GM19372 (cell line): ENCODE measurements around the gene TMF1.

Experiments used
- ATAC-seq: cut with Tn5 transposase; IDR thresholded peaks from one replicate; pipeline ENCODE4 v1.9.1; 2021; ENCODE audit warnings: mild to moderate bottlenecking, low read depth, moderate library complexity; ENCODE audit not compliant: unreplicated experiment

The TMF1 gene, protein sequence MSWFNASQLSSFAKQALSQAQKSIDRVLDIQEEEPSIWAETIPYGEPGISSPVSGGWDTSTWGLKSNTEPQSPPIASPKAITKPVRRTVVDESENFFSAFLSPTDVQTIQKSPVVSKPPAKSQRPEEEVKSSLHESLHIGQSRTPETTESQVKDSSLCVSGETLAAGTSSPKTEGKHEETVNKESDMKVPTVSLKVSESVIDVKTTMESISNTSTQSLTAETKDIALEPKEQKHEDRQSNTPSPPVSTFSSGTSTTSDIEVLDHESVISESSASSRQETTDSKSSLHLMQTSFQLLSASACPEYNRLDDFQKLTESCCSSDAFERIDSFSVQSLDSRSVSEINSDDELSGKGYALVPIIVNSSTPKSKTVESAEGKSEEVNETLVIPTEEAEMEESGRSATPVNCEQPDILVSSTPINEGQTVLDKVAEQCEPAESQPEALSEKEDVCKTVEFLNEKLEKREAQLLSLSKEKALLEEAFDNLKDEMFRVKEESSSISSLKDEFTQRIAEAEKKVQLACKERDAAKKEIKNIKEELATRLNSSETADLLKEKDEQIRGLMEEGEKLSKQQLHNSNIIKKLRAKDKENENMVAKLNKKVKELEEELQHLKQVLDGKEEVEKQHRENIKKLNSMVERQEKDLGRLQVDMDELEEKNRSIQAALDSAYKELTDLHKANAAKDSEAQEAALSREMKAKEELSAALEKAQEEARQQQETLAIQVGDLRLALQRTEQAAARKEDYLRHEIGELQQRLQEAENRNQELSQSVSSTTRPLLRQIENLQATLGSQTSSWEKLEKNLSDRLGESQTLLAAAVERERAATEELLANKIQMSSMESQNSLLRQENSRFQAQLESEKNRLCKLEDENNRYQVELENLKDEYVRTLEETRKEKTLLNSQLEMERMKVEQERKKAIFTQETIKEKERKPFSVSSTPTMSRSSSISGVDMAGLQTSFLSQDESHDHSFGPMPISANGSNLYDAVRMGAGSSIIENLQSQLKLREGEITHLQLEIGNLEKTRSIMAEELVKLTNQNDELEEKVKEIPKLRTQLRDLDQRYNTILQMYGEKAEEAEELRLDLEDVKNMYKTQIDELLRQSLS

DNA sequence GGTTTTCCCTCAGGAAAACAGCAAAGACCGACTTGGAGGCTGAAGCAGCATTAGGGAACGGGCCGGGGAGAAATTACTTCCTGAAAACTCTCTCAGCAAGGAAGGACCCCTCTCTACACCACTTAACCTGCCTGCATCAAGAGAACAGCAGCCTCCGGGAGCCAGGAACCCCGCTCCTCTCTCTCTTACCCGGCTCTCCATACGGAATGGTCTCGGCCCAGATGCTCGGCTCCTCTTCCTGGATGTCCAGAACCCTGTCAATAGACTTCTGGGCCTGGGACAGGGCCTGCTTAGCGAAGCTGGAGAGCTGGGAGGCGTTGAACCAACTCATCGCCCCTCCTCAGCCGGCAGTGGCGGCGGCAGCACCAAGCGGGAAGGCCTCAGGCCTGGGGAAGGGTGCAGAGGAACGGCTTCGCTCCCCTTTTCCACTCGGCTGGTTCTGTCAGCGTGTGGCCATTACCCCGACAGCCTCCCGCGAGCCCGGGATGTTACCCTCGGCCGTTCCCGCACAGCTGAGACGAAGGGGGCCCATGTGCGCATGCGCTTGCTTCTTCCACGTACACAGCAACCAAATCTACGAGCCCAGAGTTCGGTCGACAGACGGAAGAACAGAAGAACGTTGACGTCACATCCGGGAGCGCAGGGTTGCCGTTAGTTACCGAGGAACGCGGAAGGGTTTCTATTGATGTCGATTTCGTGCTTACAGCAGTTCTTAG, at the start of gene TMF1:
Gene TMF1, minus strand, starts transcription at position 578 of the 716 bp plus-strand sequence. Its CDS starts 247 bp downstream, at position 331.
- peak; percentile 94 for ATAC-seq

DNA sequence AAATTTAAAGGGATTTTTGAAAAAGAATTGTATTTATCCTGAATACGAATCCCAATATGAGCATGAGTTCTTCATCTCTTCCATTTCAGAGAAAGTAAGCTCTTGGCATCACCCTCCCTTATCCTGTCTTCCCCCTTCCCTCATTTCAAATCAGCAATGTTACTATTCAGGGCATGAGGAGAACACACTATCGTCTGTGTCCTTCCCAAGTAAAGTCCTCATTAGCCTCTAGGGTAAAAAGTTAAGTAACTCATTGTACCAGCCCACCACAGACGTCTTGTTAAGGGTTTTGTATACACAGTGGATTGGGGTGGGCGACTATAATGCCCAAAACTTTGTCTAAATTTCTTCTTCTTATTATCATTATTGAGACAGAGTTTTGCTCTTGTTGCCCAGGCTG, 47.4 kb upstream of the TMF1 start:
- no peak for ATAC-seq

DNA sequence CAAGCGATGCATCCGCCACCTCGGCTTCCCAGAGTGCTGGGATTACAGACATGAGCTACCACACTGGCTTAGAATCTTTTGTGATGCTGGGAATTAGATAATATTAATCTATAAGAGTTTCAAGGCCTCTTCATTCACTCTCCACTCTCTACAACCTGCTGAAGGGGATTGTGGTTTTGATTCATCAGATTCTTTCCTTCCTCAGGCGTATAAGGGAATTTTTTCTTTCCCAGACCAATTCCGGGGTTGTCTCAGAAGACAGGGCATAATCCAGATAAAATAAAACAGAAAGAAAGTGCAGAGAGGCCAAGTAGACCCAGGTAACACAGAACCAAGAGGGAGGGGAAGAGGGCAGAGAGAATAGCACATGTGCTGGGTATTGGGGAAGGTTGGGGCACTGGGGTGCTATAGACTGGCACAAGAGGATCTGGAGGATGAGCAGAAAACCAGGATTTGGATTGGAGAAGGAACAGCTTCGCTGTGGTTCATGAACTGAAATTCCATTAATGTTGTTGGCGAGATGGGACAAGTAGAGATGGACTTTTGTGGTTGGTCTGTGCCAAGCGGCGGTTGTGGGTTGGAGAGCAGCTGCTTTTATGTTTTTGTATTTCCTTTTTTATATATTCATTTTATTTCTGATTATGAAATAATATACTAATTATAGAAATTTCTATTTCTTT, 45.4 kb upstream of the TMF1 start:
- ATAC-seq: no peak

- ATAC-seq: no peak
Measured at GRCh38 chr3:69096299-69096698, 44.2 kb upstream of the TMF1 start.

DNA sequence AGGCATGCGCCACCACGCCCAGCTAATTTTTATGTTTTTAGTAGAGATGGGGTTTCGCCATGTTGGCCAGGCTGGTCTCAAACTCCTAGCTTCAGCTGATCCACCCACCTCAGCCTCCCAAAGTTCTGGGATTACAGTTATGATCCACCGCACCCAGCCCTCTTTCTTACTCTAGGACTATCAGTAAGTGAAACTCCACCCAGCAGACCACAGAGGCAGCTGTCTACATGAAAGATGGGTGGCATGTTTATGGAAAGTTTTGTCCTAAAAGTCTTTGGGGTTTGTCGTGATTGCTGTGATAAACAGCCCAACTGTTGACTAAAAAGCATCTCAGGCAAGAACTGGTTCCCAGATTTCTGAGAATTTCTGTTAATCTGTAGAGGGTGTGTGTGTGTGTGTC, 43.5 kb upstream of the TMF1 start:
- ATAC-seq: no peak

DNA sequence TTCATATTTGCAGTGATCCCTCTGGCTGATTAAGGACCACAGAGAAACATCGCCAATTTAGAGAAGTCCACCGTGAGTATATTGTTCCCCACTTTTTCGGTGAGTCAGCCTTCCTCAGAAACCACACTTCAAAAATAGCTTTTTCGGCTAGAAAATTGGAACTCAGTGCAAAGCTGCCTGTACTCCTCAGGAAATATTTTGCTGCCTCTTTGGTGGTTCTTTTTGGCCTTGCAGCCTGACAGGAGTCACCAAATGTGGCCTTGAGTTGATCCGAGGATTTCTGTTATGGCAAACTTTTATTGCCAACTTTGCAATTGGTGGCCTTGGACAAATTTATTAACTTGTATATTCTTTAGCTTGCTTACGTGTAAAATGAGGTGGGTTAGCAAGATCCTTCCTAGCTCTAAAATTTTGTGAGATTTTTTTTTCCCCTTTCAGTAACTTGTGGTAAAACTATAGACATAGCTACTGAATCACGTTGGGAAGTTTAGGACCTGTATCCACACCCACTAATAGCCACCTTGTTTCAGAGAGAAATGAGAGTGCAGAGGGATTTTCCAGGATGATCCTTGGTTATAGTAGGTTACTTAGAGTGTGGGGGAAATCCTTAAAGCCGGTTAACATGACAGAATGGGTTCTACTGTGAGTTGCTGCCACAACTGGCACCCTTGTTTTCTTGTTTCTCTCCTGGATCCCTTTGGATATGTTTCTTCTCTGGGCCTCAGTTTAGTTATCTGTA, 42.5 kb upstream of the TMF1 start:
- no peak for ATAC-seq

- ATAC-seq: peak; percentile 57
Measured at GRCh38 chr3:69092030-69092516, 39.9 kb upstream of the TMF1 start.

- ATAC-seq: no peak
Measured at GRCh38 chr3:69091389-69092029, 39.4 kb upstream of the TMF1 start.

GRCh38 chr3:69090021-69090420, 37.9 kb upstream of the TMF1 start:
- ATAC-seq: no peak

GRCh38 chr3:69088063-69088462, 35.9 kb upstream of the TMF1 start:
- no peak for ATAC-seq

- ATAC-seq: no peak
Measured at GRCh38 chr3:69087030-69087791, 35.1 kb upstream of the TMF1 start.

- no peak for ATAC-seq
Measured at GRCh38 chr3:69085833-69086722, 33.9 kb upstream of the TMF1 start.

GRCh38 chr3:69085168-69085832, 33.2 kb upstream of the TMF1 start:
- ATAC-seq: peak; percentile 1

DNA sequence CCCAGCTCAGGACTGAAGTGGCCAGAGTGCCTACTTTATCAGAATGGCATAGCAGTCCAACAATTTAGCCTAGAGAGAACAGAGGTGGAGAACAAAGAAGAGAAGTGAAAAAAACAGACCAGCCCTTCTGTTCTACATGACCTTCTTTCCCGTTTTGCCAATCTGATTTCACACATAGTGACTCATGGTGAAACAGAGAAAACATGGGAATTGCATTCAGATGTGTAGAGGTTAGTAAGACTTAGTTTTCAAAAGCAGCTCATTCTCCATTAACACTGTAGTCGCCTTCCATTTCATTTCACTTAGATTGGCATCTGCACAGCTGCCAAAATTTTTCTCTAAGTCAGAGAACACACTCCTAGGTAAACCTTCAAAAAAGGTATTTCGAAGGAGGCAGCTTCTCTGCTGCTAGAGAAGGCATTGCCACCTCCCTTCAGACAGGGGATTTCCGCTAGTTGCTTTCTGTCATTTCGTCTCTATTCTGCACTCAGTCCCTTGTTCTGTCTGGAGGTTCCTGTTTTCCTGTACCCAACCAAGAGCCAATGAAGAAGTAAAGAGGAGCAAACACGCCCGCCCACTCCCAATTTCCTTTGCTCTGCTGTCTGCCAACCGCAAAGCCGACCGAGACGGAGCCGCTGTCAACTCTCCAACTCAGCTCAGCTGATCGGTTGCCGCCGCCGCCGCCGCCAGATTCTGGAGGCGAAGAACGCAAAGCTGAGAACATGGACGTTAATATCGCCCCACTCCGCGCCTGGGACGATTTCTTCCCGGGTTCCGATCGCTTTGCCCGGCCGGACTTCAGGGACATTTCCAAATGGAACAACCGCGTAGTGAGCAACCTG, 32.4 kb upstream of the TMF1 start, which contains the start of gene ARL6IP5:
Gene ARL6IP5, plus strand, starts transcription at position 612 of the 842 bp plus-strand sequence. Its CDS starts 111 bp downstream, at position 723.
- ATAC-seq: peak; percentile 54

DNA sequence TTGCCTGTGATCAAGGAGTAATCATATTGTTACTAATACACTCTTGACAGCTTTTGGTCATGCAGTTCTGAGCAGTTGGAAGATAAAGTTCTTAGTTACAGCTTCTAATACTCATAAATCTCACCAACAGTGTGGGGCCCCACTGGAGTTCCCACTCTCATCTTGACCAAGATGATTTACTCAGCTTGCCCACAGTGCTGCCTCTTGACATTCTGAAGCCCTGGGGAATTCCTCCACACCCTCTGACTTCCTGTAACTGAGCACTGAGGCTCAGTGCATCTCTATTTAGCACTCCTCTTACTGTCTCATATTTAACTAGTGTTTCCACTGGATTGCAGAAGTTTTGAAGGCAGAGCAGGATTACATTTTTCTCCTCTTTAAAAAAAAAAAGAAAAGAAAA, 30.7 kb upstream of the TMF1 start:
- peak; percentile 45 for ATAC-seq
